Measurements from ENCODE around the gene ZNF25.
"Not testable (repeated sequence)": the region's sequence is repeated elsewhere in the genome, so short reads cannot be mapped to it uniquely, and the experiment has no call there.

The ZNF25 gene

GRCh38 chr10:37976091-37976879 lies at the start of gene ZNF25:
ZNF25 (minus strand) TSS chr10:37976647; CDS start chr10:37971722, 4,925 bp downstream.
- DNase-seq = peak; percentile 97

GRCh38 chr10:38025283-38025682 lies 48.8 kb upstream of the ZNF25 start:
- DNase-seq = no peak

- not testable (repeated sequence) for DNase-seq
Observed at GRCh38 chr10:38019124-38019523, 42.7 kb upstream of the ZNF25 start.

GRCh38 chr10:38016354-38016753 lies 39.9 kb upstream of the ZNF25 start:
- no peak for DNase-seq

GRCh38 chr10:38010119-38010903 lies 33.9 kb upstream of the ZNF25 start, which contains the start of gene ZNF33A:
ZNF33A (plus strand) TSS chr10:38010675; CDS start chr10:38012342, 1,667 bp downstream.
- DNase-seq = peak; percentile 90

GRCh38 chr10:38007991-38008390 lies 31.5 kb upstream of the ZNF25 start:
- no peak for DNase-seq

GRCh38 chr10:38007551-38007950 lies 31.1 kb upstream of the ZNF25 start:
- no peak for DNase-seq

GRCh38 chr10:38003588-38003987 lies 27.1 kb upstream of the ZNF25 start:
- DNase-seq = no peak

GRCh38 chr10:38003026-38003425 lies 26.6 kb upstream of the ZNF25 start:
- DNase-seq = no peak

GRCh38 chr10:38000474-38000873 lies 24.0 kb upstream of the ZNF25 start:
- not testable (repeated sequence) for DNase-seq

- not testable (repeated sequence) for DNase-seq
Observed at GRCh38 chr10:37998920-37999319, 22.5 kb upstream of the ZNF25 start.

GRCh38 chr10:37992083-37992482 lies 15.6 kb upstream of the ZNF25 start:
- no peak for DNase-seq

GRCh38 chr10:37991655-37992054 lies 15.2 kb upstream of the ZNF25 start:
- DNase-seq = no peak

GRCh38 chr10:37976880-37977203 lies 395 bp upstream of the ZNF25 start:
- DNase-seq = no peak

GRCh38 chr10:37975401-37975991 lies 951 bp downstream of the ZNF25 start:
- DNase-seq = no peak

- no peak for DNase-seq
Observed at GRCh38 chr10:37972396-37972795, 4.1 kb downstream of the ZNF25 start.

GRCh38 chr10:37965006-37965405 lies 11.4 kb downstream of the ZNF25 start:
- DNase-seq = no peak

GRCh38 chr10:37960591-37961137 lies 15.8 kb downstream of the ZNF25 start:
- no peak for DNase-seq

GRCh38 chr10:37957841-37958240 lies 18.6 kb downstream of the ZNF25 start:
- no peak for DNase-seq

- DNase-seq = no peak
Observed at GRCh38 chr10:37952926-37953325, 23.5 kb downstream of the ZNF25 start.

- DNase-seq = no peak
Observed at GRCh38 chr10:37952043-37952755, 24.2 kb downstream of the ZNF25 start.

- no peak for DNase-seq
Observed at GRCh38 chr10:37948210-37948609, 28.2 kb downstream of the ZNF25 start.

- no peak for DNase-seq
Observed at GRCh38 chr10:37947526-37947925, 28.9 kb downstream of the ZNF25 start.
